Right kidney (tissue), 1 donor: ENCODE data around the gene TNFAIP3.

Experiments
- DNase-seq: peaks from one replicate; pipeline ENCODE4 v3.0.0-alpha.2; 2016

Gene TNFAIP3

DNA sequence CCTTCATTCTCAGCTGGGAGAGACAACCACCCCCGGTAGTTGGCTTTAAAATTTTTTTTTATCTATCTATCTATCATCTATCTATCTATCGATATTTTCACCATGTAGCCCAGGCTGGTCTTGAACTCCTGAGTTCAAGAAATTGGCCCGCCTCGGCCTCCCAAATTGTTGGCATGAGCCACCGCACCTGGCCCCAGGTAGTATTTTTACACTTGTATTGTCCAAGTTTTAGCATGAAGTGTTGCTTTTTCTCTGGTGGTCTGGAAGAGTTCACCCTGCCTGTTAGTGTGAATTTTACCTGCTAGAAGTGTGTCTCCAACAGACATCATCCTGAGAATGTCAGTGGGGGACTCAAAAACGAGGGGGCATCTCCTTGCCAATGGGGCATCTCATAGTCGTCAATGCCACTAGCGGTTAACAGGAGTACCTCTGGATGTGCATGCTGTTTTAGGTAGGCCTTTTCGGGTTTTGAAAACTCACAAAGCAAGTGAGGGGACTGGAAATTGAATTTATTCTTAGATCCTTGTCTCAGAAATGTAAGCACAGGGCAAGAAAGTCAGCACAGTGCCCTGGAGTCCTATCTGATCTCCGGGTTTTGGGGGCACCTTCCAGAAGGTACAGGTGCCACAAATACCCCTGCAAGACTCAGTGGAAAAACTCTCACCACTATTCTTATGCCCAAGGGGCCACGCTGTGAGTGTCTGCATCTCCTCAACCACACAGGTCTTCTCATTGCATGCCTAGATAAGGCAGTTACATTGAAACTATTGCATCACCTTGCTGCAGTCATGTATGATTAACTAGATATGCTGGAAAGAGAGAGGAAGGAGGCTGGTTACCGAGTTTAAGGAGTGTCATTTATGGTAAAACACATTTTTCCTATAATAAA, 37.1 kb downstream of the TNFAIP3 start:
- no peak for DNase-seq

DNA sequence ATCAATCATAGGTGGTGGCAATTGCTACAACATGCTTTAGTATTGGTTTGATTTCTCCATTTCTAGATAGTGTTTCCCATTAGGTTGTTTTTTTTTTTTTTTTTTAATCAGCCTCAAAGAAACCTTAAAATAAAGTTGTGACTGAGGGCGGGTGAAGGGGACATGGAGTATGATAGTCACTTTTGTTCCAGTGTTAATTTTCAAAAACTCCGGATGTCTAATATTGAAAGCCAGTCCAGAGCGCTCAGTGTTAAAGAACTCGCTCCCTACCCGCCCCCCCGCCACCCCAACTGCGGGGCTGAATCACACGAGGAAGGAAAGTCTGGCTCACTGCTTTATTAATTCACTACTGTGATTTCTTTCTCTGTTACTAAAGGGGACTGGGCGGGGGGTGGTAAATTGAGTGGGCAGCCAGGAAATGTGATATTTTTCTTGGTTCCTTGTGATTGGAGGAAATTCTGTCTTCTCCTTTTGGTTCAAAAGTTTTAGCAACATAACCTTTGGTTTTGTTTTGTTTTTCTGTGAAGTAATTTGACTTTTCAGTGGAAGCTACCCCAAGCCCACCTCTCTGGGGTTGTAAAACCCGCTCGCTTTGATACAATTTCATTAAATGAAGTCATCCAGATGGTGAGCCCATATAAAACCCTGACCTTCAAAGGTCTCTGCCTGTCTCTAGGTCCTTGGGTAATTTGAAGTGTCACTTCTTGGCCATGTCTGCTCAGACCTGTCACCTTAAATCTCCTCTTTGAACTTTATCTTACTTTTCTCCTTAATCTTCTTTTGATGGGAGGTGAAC, 38.0 kb downstream of the TNFAIP3 start:
- no peak for DNase-seq

DNA sequence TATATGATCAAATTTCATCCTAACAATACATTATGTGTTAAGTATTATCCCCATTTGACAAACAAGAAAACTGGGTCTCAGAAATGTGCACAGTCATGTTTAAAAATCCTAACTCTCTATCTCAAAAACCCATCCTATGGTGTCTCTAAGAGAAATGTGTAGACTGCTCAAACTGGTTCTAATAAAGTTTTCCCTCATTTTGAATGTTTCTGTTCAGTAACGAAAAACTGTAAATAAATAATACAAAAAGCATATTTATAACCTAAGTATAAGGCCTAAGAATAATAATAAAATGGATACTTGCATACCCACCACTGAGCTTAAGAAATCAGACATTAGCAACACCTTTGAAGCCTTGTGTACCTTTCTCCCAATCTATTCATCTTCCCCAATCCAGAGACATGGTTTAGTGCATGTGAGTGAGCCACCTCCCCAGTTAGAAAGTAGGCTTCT, 39.0 kb downstream of the TNFAIP3 start:
- no peak for DNase-seq

DNA sequence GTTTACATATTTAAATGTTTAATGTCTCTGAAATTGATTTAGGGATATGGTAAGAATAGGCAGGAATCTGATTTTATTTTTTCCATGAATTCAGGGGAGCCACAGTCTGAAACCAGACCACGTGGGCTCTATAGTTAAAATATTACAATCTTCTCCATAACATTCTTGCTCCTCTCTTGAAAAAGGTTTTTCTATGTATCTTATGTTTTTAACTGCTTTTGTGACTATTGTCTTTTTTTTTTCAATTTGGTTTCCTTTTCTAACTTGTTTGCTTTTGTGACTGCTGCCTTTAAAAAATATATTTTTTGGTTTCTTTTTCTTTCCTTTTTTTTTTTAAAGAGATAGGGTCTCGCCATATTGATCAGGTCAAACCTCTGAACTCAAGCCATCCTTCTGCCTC, 40.1 kb downstream of the TNFAIP3 start:
- no peak for DNase-seq

DNA sequence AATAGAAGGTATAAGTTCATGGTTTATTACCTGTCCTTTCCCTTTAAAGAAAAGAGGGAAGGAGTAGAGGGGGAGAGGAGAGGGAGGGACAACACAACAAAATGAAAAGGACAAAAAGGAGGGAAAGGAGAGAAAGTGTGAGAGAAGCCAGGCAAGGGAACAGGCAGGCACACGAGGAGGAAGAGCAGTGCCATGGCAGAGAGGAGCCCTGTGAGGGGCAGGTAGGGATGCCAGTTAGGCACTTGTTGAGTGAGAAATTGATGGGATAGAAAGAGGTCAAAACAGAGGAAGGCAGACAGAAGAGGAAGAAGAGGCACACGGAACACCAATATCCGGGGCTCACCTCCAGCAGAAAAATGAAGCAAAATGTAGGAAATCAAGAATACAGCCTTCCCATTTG, 42.5 kb downstream of the TNFAIP3 start:
- no peak for DNase-seq

DNA sequence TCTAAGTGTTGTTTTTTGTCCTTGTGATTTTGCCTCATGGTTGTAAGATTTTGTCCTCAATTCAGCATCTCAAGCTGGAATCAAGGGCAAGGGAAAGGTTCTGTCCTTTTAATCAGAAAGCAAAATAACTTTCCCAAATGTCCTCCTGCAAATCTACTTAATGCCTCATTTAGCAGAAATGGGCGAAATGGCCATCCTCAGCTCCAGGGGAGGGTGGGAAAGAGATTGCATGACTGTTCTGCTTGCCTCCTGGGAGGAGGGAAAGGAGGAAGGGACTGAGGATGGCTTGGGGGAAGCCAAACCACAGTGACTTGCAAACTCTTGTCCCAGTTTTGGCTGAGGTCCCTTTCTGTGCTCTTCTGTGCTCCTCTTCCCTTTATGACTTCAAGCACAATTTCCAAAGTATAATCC, 43.4 kb downstream of the TNFAIP3 start:
- no peak for DNase-seq

DNA sequence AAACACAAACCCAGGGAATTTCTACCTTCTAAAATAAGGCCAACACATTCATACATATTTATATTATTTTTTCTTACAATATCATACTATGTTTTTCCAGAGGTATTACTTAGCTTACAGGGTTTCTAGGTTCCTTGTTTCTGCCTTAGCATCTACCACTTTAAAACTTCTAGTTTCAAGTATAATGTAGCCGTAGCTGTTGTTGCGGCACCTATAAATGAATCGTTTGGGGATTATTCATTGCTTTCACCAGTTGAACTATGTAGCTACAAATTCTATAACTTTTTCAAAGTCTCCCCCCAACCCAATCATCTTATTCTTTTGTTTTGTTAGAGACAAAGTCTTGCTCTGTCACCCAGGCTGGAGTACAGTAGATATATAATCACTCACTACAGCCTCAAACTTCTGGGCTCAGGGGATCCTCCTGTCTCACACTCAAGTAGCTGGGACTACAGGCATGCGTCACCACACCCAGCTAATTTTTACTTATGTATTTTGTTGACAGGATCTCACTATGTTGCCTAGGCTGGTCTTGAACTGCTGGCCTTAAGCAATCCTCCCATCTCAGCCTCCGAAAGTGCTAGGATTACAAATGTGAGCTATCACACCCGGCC, 43.9 kb downstream of the TNFAIP3 start:
- DNase-seq = no peak

DNA sequence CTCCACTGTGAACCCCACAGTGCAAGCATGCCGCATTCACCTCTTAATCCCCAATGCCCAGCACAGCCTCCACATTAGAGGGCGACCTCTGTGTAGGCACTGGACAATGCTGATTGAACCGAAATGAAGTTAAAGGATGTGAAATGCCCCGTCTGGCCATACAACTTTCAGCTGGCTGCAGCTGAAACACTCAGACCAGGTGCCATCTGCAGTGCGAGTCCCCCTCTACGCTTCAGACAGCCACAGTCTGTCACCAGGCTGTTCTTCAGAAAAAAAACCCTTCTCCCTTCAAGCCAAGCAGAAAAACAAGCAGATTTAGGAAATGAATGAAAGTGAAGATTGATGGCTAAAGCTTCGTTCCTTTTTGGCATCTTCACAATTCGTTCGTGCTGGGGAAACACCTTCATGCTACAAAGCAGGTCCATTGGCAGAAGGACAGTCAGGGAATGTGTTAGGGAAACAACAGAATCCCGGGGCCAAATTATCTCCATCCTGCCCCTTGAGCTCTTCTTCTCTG, 44.7 kb downstream of the TNFAIP3 start:
- DNase-seq = no peak

DNA sequence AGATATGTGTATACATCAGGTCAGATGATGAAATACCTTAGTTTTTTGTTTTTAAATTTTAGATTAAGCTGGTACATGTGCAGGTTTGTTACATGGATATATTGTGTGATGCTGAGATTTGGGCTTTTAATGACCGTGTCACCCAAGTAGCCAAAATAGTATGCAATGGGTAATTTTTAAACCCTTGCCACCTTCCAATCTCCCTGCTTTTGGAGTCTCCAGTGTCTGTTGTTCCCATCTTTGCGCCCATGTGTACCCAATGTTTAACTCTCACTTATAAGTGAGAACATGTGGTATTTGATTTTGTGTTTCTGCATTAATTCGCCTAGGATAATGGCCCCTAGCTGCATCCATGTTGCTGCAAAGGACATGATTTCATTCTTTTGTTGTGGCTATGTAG, 45.8 kb downstream of the TNFAIP3 start:
- DNase-seq = no peak

DNA sequence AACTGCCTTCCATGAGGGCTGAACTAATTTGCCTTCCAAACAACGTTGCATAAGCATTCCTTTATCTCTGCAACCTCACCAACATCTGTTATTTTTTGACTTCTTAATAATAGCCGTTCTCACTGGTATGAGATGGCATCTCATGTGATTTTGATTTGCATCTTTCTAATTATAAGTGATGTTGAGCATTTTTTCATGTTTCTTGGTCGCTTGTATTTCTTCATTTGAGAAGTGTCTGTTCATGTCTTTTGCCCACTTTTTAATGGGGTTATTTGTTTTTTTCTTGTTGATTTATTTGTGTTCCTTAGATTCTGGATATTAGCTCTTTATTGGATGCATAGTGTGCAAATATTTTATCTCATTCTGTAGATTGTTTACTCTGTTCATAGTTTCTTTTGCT, 46.4 kb downstream of the TNFAIP3 start:
- no peak for DNase-seq

DNA sequence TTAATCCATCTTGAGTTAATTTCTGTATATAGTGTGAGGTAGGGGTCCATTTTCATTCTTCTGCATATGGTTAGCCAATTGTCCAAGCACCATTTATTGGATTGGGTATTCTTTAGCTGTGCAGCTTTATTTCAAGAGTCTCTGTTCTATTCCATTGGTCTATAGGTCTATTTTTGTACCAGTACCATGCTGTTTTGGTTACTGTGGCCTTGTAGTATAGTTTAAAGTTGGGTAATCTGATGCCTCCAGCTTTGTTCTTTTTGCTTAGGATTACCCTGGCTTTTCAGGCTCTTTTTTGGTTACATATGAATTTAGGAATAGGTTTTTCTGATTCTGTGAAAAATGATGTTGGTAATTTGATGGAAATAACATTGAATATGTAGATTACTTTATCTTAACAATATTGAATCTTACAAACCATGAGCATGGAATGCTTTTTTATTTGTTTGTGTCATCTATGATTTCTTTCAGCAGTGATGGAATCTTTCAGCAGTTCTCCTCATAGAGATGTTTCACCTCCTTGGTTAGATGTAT, 47.0 kb downstream of the TNFAIP3 start:
- DNase-seq = no peak

DNA sequence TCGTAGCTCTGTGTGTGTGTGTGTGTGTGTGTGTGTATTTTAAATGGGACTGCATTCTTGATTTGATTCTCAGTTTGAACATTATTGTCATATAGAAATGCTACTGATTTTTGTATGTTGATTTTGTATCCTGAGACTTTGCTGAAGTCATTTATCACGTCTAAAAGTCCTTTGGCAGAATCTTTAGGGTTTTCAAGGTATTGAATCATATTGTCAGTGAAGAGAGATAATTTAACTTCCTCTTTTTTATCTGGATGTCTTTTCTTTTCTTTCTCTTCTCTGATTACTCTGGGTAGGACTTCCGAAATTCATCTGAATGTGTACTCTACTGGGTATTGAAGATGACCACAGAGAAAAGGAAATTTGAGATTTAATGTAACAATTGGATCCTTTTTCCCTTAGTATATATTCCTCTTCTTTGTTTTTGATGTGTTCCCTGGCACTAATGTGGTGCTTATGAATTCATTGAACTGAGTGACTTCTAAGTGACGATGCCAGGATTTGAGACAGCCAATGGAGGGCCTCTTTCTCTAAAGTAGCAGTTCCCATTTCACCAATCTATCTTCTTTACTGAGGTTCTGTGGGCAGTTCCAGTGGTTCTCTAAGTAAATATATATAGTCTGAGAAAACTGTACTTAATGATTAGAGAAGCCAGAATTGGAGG, 47.6 kb downstream of the TNFAIP3 start:
- no peak for DNase-seq

DNA sequence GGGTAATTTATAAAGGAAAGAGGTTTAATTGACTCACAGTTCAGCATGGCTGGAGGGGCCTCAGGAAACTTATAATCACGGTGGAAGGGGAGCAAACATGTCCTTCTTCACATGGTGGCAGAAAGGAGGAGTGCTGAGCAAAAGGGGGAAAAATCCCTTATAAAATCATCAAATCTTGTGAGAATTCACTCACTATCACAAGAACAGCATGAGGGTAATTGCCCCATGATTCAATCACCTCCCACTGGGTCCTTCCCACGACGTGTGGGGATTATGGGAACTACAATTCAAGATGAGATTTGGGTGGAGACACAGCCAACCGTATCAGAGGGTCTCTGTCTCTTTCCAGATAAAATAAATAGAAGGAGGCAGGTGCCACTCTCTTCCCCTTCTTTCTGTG, 48.7 kb downstream of the TNFAIP3 start:
- no peak for DNase-seq

DNA sequence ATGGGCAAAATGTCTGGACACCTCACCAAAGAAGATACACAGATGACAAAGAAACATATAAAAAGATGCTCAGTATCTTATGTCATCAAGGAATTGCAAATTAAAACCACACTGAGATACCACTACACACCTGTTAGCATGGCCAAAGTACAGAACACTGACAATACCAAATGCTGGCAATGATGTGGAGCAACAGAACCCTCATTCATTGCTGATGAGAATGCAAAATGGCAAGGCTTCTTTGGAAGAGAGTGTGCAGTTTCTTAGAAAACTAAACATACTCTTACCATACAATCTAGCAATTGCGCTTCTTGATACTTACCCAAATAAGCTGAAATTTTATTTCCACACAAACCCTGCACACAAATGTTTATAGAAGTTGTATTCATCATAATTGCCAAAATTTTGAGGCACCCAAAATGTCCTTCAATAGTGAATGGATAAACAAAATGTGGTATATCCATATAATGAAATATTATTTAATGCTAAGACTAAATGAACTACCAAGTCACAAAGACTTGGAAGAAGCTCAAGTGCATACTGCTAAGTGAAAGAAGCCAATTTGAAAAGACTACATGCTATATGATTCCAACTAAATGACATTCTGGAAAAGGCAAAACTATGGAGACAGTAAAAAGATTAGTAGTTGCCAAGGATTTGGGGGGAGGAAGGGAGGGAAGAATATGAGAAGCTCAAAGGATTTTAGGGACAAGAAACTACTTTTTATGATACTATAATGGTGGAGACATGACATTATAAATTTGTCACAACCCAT, 50.7 kb downstream of the TNFAIP3 start:
- no peak for DNase-seq

DNA sequence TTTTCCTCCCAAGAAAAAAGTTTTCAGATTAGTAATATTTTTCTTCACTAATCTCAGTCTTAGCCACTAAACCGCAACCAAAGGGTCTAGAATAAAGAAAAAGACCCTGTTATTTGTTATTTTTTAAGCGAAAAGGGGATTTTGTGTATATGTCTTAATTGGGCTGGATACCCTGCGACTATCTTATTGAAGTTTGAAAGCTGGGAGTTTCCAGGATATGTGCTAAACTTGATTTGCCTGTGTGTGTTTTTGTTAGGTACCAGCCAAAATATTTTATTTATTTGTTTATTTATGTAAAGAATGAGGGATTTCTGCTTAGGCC, 52.4 kb downstream of the TNFAIP3 start:
- DNase-seq = no peak

DNA sequence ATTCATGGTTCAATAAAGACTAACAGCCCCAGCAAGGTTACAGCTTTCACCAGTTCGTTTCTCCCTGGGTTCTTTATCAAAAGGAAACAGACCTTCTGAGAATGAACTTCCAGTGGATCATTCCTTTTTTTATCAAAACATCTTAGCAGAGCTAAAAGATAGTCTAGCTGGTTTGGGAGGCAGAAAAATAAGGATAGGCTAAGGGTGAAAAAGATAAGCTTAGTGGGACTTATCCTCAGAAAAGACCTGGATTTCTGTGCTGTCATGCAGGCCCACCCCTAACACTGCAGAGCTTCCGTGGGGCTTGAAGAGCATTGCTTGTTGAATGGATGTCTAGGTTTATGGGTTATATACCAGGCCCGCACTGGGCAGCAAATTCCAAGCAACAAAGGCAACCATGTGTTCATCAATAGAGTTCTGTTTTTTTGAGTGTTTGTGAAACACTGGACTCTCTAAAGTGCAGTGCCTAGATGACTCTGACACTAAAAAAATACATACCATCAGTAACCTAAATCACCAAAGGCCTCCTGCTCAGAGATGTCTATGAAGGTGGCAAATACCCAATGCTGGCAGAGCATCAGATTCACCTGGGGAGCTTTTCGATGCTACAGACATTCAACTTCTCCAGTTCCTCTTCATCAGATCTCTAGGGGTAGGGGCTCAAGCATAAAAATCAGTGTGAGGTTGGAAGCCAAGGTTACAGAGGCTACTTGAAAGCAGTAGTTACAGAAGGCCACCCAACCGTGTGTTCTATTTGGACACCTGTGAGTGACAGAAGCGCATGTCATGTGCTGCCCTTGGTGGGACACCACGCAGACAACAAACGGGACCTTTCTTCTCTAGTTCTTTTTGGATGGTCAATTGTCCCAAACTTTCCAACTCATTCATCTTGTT, 53.0 kb downstream of the TNFAIP3 start:
- no peak for DNase-seq

DNA sequence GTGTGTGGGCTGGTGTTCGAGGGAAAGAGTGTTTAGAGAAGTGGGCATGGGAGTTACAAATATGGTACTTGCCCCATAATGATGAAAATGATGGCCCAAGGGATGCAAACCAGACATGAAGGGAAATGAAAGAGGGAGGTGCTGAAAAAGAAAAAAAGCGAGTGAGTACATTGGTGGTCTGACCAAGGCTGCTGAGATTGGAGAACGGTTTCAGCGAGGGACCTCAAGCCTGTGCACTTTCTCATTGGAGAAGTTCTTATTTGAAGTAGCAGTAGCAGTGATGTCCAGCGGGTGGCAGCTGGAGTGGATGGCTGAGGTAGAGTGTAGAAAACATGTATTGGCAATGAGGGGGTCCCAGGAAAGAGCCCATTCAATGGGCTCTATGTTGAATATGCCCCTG, 54.8 kb downstream of the TNFAIP3 start:
- no peak for DNase-seq

DNA sequence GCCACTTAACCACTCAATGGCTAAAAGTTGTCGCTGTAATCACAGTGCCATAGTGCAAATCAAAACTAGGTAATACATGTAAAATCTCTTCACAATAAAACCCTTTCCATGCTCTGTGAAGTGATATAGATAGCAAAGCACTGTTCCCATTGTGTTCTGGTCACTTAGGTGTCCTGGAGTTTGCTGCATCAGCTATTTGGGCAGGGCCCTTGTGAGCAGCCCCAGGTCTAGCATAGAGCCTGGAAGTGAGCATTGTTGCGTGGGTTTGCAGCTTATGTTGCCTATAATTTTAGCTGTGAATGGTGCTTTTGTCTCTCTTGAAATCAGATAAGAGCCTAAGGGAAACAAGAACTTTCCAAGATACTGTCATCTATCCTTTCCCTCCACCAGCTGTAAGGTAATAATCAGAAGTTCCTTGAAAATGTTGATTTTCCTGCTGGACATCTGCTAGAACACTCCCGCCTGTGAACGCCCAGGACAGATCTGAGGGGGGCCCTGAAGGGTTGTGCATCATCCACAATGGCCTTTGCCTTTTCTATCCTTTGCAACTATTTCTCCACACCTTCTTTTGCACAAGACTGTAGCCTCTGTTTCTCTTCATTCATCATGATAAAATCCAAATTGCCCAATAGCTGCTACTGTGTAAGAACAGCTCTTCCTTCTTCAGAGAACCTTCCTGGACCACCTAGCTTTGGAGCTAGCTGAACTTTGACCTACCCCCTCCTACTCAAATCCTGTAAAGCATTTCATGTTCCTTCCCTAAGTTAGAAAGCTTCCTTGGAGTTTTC, 57.0 kb downstream of the TNFAIP3 start:
- DNase-seq = no peak

DNA sequence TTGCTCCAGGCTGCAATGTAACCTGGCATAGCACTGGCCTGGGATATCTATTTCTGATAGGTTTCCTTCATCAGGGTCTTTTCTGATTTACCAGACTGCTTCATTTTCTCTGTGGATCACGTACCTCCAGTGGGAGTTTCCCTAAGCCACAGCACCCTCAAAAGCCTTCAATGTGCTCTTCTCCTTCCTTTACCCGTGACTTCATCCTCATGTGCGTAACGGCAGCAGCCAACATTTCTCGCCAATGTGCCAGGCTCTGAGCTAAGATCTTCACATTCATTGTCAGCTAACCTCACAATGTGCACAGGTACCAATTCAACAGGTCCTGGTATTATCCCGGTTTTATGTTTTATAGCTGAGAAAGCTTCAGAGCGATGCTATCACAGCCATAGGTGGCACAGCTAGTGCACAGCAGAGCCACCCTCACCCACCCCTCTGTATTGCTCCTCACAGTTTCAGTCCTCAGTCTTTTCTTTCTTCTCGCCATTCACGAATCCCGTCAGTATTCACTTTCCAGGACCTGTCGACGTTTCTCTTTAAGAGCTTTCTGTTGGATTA, 58.2 kb downstream of the TNFAIP3 start:
- no peak for DNase-seq
